Measurements from ENCODE around the gene AUP1.
"Not testable (repeated sequence)": the region's sequence is repeated elsewhere in the genome, so short reads cannot be mapped to it uniquely, and the experiment has no call there.

The AUP1 gene

GRCh38 chr2:74495440-74495839 lies 34.1 kb downstream of the AUP1 start:
- DNase-seq = no peak

GRCh38 chr2:74493546-74493945 lies 36.0 kb downstream of the AUP1 start:
- no peak for DNase-seq

- no peak for DNase-seq
Measured at GRCh38 chr2:74491648-74492544, 37.6 kb downstream of the AUP1 start.

GRCh38 chr2:74489906-74490305 lies 39.6 kb downstream of the AUP1 start:
- no peak for DNase-seq

GRCh38 chr2:74488643-74489481 lies 40.6 kb downstream of the AUP1 start:
- DNase-seq = no peak

- no peak for DNase-seq
Measured at GRCh38 chr2:74486141-74486540, 43.4 kb downstream of the AUP1 start.

- DNase-seq = not testable (repeated sequence)
Measured at GRCh38 chr2:74483675-74484164, 45.8 kb downstream of the AUP1 start.

GRCh38 chr2:74482801-74483674 lies 46.5 kb downstream of the AUP1 start, which contains the start of the genes CCDC142 and TTC31:
Gene CCDC142 (minus strand): TSS chr2:74482998. CDS start chr2:74482837, 161 bp downstream.
Gene TTC31 (plus strand): TSS chr2:74483081. CDS start chr2:74483096, 15 bp downstream.
- peak; percentile 94 for DNase-seq

GRCh38 chr2:74481961-74482800 lies 47.3 kb downstream of the AUP1 start:
- DNase-seq = peak; percentile 61 to 63

GRCh38 chr2:74481431-74481830 lies 48.1 kb downstream of the AUP1 start:
- no peak for DNase-seq

Measured in stimulated activated CD4-positive, alpha-beta T cell treated with anti-CD3 and anti-CD28 coated beads, Interleukin-2, amount 100 ng/mL, for 24 hours (primary cell).